Forelimb muscle (tissue), 1 donor: Measurements from ENCODE around the gene MAB21L4. TPM values are rescaled to one million over a fixed set of nuclear protein-coding genes. Genes with fewer than 3 reads are reported as not detected.

Experiments
- polyA plus RNA-seq: library from polyadenylated mRNA; unstranded; fragments of 120-200 nt; gene quantifications from one replicate; pipeline ENCODE4 v1.2.1, GENCODE V29; 2013; ENCODE audit not compliant: insufficient read length

MAB21L4 gene
- polyA plus RNA-seq, 1 donor: not detected

Other genes with a start within 250 kb of the MAB21L4 start
- 1.1 TPM for gene AQP12B, start 213.3 kb downstream of the MAB21L4 start, polyA plus RNA-seq
- 0.76 TPM for gene AQP12A, start 204.3 kb downstream of the MAB21L4 start, polyA plus RNA-seq
- 3.6 TPM for gene KIF1A, start 75.9 kb downstream of the MAB21L4 start, polyA plus RNA-seq
- gene AGXT, start 27.3 kb downstream of the MAB21L4 start, polyA plus RNA-seq: not detected
- 0.20 TPM for gene CROCC2, start 10.2 kb upstream of the MAB21L4 start, polyA plus RNA-seq
- gene SNED1, start 102.5 kb upstream of the MAB21L4 start, polyA plus RNA-seq: 3.6 TPM
- gene MTERF4, start 206.1 kb upstream of the MAB21L4 start, polyA plus RNA-seq: 38.3 TPM